ENCODE results near the gene TMEM138. TPM values are rescaled to one million over a fixed set of nuclear protein-coding genes. Genes with fewer than 3 reads are reported as not detected.

The TMEM138 gene
- total and polyA plus RNA-seq, 2 of the 13 experiments (the other 11 are each of a cell fraction or from before 2014, with no cell fraction given): 43.5 to 61.0 TPM

- H3K27me3 ChIP-seq (ENCODE audit: control insufficient read depth in 1 of 2, insufficient read depth in 2 of 2, low read length in 2 of 2): no peaks in the 10 kb centered on the region; a peak in 1 of 5 replicates
- POLR2A ChIA-PET: interaction anchor here (1.0 to 9.9 kb wide), 5 partner anchors 9 to 72 kb away, joined by 3 to 146 read pairs (median 3); partner anchors contain the start of genes CPSF7, DDB1, SDHAF2 and TKFC
- intact Hi-C loops (cut with micrococcal nuclease; ENCODE audit: unreplicated experiment): no loop called here
- no peak overlapping the region for H3K4me3 ChIP-seq (replicated peaks in 1 of 3; ENCODE audit: insufficient read depth in 1 of 3, low read depth in 2 of 3, low read length in 3 of 3)
- TF ChIP-seq ZFP82 (CRISPR knock-in tag; IDR thresholded peaks at IDR 0.05; ENCODE audit: borderline replicate concordance) (no peak), SAFB2 (CRISPR knock-in tag; IDR thresholded peaks at IDR 0.05; ENCODE audit: borderline replicate concordance, low read depth) (no peak), HMG20B (CRISPR knock-in tag; conservative IDR thresholded peaks at IDR 0.05) (no peak), ZMYM3 (CRISPR knock-in tag; IDR thresholded peaks at IDR 0.05) (no peak), FOXP4 (CRISPR knock-in tag; IDR thresholded peaks at IDR 0.05) (no peak), PBX2 (CRISPR knock-in tag; IDR thresholded peaks at IDR 0.05) (no peak), ZNF335 (CRISPR knock-in tag; IDR thresholded peaks at IDR 0.05) (no peak), ZNF629 (CRISPR knock-in tag; conservative IDR thresholded peaks at IDR 0.05) (no peak), ATF7-NPFF (CRISPR knock-in tag; IDR thresholded peaks at IDR 0.05; ENCODE audit: low read depth) (no peak), MAFK (conservative IDR thresholded peaks at IDR 0.05 in 1 of 2, IDR thresholded peaks at IDR 0.05 in 1 of 2; ENCODE audit: low read length in 2 of 2) (no peak), MAX (IDR thresholded peaks at IDR 0.05) (no peak)
- CTCF ChIA-PET (ENCODE audit: low intra/inter-chr PET ratio, low total read pairs): no interaction called here
- ATAC-seq: no peak
- H3K9me3 ChIP-seq (ENCODE audit: low read length): no peaks in the 10 kb centered on the region
- H3K9ac ChIP-seq (ENCODE audit: insufficient read depth, low read depth, low read length): no peak overlapping the region
- no peak for FAIRE-seq
- in situ Hi-C loops (cut with HindIII; ENCODE audit: extremely low pct_ligation_motif_present, low pct_unique_long_range_greater_than_20kb): no loop called here
- WGBS (ENCODE audit: low lambda C conversion rate): 97% methylated on average over 6 of the region's 6 CpGs
- no peaks in the 10 kb centered on the region for H4K20me1 ChIP-seq (ENCODE audit: insufficient read depth, low read length)
- no peak overlapping the region for H2AFZ ChIP-seq (ENCODE audit: low read length)
- H3K4me1 ChIP-seq (ENCODE audit: insufficient read depth, low read length): peaks cover 27% of the 10 kb centered on the region
- no peak overlapping the region for H3K27ac ChIP-seq (ENCODE audit: extremely low read length, insufficient read depth, low read length)
- peaks cover 6% of the 10 kb centered on the region for H3K79me2 ChIP-seq (ENCODE audit: insufficient read depth, low read length)
- DNase-seq (ENCODE audit: low spot score): no peak
- H3K36me3 ChIP-seq (replicated peaks in 1 of 2; ENCODE audit: control insufficient read depth in 1 of 2, insufficient read depth in 2 of 2, low read length in 2 of 2): peaks cover 0 to 2% of the 10 kb centered on the region in 2 experiments; a peak in 2 of 5 replicates
- H3K4me2 ChIP-seq (ENCODE audit: low read depth, low read length): no peak overlapping the region
- BruUV-seq (replicated peaks): no TSS peak
Observed at GRCh38 chr11:61357894-61358239, 4.3 kb upstream of the TMEM138 start.
